EL (cell line): Measurements from ENCODE around the gene GLIS1.

Experiments used
- DNase-seq: peaks from one replicate; pipeline ENCODE4 v3.0.0-alpha.2; 2016

The GLIS1 gene

DNA sequence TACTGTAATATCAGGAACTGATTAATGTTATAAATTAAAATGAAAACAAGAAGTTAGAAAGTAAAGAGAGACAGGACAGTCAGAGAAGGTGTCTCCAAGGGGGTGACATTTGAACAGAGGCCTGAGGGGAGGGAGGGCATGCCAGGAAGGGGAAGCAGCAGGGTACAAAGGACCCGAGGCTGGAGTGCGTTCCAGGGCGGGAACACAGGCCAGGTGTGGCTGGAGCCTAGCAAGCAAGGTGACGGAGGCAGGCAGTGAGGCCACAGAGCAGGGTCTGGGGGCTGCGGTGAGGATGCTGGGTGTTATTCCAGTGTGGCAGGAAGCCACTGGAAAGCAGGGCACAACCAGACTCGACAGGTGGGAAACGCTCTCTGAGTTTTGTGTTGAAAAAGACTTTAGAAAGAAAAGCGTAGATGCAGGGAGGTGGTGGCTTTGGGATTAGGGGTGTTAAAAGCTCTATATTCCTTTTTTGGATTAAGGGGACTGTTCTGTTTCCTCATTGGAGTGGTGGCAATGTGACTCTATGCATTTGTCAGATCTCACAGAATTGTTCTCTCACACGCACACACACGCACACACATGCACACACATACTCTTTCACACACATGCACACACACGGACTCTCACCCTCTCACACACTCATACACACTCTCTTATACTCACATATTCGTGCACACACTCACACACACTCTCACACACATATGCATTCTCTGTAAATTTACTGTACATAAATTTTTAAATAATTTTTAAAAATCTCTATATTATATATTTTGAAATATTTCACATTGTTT lies 124.5 kb downstream of the GLIS1 start:
- DNase-seq = no peak

- DNase-seq = peak; percentile 34
Measured at GRCh38 chr1:53608676-53609075, 130.3 kb downstream of the GLIS1 start.

GRCh38 chr1:53608071-53608470 lies 130.9 kb downstream of the GLIS1 start:
- DNase-seq = no peak

GRCh38 chr1:53606651-53607051 lies 132.3 kb downstream of the GLIS1 start:
- no peak for DNase-seq

- no peak for DNase-seq
Measured at GRCh38 chr1:53606197-53606596, 132.8 kb downstream of the GLIS1 start.

- DNase-seq = no peak
Measured at GRCh38 chr1:53605181-53605580, 133.8 kb downstream of the GLIS1 start.

DNA sequence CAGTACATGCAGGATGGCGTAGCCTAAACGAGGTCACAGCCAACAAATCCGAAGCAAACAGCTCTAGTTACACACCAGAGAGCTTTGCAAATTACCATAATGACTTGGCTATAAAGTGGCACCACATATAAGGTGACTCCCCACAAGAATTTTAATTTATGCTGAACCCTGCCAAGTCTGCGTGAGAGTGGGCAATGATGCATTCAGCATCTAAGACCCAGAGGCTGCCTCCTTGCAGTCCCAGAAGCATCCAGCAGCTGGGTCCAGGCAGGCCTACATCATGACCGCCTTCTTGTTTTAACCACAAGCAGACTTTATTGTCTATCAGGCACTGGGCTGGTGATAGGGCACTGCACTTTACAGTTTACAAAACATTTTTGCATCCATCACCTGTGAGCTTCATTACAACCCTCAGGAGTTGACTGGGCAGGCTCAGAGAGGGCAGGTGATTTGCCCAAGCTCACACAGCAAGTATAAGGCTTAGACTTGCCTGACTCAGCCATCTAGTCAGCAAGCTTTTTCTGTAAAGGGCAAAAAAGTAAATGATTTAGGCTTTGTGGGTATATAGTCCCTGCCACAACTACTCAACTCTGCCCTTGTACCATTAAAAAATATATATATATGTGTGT lies 134.6 kb downstream of the GLIS1 start:
- DNase-seq = no peak

- DNase-seq = no peak
Measured at GRCh38 chr1:53603431-53603830, 135.5 kb downstream of the GLIS1 start.

GRCh38 chr1:53601867-53602775 lies 136.8 kb downstream of the GLIS1 start:
- DNase-seq = no peak

DNA sequence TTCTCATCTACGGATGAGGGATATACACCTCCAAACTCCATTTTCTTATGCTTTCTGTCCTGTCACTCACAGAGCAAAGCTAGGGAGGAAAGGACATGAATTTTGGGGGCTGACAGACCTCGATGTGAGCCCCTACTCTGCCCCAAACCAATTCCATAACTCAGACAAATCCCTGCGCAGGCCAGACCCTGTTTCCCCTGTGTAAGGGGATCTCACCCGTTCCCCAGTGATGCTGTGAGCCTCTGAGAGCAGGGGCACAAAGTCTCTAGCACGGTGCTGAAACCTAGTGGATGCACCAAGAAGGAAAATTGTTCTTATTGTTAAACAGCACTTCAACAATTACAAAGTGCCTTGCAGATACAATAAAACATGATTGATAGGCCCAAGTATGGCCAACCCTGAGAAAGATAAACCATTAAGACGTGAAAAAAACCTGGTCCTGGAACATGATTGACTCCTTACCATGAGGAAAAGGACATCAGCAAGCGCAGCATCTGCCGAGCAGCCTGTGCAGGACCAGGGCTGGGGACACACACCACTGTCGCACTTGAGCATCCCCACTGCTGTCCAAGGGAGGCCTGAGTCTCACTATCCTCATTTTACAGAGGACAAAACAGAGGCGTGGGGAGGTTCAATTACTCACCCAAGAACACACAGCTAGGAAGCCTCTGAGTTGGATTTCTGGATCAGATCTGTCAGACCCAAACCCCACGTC lies 137.8 kb downstream of the GLIS1 start:
- DNase-seq = no peak

DNA sequence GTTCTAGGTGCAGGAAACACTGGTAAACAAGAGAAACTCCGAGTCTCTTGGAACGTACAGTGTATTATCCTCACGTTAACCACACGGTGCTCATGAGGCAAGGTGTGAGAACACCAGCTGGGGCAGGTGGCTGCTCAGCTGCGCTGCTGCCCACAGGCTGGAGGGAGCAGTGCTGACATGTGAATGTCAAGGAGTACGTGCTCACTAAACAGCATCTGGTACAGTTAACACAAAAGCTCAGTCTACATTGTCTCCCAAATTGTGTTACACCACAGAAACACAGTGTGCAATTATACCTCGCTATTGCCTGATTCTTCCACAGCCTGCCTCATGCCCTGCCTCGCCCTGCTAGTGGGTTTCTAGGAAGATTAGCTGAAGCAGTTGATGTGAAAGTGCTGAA lies 138.4 kb downstream of the GLIS1 start:
- DNase-seq = no peak

DNA sequence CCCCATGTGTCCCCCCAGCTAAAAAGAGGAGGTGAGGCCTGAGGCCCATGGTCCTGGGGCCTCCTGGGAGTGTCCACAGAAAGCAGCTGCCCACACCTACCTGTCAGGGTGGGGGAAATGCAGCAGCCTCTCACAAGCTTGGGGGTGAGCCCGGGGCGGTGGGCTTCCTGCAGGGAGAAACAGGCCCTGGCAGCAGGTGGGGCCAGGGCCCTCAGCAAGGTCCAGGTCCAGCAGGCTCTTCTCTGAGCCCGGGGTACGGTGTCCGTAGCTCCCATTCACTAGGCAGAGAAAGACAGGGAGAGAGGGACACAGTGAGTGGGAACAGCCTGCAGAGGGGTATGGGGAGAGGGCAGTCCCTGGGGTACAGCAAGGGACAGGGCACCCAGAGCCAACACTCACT lies 139.0 kb downstream of the GLIS1 start:
- DNase-seq = no peak

DNA sequence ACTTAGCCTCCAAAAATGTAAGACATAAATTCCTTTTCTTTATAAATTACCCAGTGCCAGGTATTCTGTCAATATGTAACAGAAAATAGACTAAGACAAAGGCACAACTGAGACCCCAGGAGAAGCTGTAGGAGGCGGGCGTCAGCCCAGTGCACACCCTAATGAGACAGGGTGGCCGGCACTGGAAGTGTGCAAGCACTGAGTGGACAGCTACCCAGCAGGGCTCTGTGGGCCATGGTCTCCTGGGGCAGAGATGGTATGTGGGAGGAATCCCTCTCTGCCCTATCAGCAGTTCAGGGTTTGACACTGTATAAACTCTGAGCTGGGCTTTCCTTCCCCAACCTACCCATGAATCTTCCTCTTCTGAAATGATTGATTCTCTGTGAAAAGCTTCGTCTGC lies 139.5 kb downstream of the GLIS1 start:
- DNase-seq = no peak

DNA sequence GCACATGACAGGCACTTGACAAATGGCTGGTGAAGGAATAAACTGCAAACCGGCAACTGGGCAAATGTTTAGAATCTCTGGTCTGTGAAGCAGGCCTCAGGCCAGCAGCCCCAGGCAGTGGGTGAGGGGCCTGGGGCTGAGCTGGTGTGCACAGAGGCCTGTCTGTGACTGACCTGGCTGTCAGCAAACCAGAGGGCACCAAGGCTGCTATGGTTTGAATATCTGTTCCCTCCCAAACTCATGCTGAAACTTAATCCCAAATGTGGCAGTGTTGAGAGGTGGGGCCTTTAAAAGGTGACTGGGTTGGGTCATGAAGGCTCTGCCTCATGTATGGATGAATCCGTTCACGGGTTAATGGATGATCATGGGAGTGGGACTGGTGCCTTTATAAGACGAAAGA lies 140.0 kb downstream of the GLIS1 start:
- DNase-seq = no peak

DNA sequence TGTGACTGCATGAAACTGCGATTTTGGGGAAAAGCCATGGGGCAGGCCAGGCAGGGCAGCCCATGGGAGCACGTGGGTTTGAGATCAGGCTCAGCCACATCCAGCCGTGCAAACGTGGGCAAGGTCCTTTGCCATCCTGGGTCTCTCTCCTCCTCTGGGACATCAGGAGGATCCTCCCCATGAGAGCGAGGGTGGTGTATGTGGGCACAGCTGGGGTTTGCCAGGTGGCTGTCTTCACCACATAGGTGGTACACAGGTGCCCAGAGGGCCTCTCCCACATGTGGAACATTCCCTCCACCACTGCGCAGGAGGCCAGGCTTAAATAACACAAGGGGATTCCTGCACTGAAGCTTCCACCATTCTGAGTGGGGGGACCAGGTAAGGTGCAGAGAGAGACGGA lies 143.1 kb downstream of the GLIS1 start:
- no peak for DNase-seq

DNA sequence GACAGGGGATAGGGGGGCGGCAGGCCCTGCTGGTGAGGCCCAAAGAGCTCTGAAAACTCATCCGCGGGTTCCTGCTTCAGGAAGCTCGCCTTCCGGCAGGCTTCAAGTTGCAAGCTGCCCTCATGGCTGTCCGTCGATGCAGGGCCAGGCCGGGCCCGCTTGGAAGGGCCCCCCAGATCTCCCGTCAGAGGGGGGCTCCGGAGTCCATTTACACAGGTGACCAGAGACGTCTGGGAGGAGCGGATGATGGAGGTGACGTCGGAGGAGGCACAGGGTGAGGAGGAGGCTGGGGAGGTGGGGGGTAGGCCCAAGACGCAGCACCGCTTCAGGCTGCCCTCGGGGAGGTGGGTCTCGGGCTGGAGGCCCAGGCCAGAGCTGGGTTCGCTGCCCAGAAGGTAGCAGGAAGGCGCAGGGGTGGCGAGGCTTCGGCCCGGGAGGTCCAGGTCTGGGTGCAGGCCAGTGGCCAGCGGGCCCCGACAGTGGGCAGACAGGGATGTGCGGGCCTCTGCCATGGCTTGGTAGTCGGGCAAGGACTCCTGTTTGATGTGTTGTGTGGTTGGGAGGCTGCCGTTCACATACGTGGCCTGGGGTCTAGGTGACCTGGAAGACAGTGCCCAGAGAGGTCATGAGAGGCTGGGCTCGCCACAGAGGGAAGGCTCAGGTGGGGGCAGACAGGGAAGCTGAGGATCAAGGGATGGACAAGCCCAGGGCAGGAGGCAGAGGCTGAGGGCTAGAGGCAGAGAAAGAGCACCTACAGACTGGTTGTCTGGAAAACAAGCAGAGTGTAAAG lies 144.4 kb downstream of the GLIS1 start:
- no peak for DNase-seq

DNA sequence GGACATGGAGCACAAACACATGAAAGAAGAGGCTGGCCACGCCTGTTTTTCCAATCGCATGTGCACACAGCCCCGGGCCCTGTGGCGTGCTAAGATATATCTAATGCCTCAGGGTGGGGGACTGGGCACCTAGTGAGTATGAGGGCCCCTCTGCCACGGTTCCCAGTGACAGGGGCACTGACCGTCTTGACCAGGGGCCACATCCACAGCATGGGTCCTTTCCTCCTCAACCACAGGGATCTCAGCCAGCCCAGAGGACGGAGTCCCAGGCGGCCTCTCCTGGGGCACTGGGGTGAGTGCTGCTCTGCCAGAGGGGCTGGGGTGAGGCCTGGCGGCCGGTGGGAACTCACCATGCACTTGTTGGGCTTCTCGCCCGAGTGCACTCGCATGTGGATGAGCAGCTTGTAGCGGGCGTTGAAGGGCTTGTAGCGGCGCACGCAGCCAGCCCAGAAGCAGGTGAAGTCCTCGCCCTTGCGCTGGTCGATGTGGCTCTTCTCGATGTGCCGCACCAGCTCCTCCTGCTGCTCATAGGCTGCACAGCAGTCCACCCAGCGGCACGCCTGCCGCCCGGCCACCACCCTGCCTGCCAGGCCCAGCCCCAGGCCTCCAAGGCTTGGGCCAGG lies 145.1 kb downstream of the GLIS1 start:
- no peak for DNase-seq

DNA sequence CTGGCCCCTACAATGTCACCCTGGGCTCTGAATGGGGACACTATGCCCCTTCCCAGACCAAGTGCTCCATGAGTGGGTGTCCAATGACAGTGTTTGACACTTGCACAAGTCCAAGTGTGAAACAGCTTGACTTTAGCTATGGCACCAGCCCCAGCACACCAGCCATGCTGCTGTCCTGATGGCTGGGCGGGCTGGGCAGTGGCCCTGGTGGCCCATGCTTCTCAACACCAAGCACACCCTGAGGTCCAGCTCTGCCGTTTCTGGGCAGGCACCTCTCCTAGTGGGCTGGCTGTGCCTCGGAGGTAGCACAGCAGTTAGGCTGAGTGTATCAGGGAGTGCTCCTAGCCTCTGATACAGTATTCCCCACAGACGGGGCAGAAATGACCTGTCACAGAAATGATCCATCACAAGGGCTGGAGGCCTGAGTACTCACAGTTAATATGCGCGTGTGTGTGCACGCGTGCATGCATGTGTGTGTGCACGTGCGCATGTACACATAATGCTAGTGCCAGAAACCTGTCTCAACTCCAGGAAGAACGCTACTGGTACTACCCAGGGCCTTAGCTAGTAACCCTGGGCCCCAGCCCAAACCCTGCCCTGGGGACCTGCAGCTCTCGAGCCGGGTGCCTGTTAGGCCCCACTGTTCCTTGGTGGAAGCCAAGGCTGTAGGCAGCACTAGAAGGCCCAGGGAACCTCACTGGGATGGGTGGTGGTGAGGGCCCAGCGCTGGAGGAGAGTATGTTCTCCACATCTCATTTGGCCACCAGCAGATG lies 145.8 kb downstream of the GLIS1 start:
- DNase-seq = no peak

DNA sequence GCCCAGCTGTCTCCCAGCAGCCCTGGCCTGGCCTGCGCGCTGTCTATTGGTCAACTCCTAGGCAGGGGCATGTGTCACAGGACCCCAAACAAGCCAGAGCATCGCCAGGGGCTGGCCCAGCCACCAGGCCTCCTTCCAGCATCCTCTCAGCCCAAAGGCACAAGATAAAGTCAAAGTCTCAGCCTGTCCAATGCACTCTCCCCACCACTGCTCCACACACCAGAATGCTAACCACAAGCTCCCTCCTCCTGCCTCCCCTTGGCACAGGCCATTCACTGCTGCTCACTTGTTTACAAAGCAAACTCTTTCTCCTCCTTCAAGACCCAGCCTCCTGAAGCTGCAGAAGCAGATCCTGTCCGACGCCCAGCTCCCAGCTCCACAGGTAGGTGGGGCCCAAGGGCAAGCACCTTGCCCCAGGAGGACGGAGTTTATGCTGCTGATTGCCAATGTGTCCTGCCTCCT lies 146.4 kb downstream of the GLIS1 start:
- DNase-seq = no peak

- DNase-seq = no peak
Measured at GRCh38 chr1:53591924-53592323, 147.0 kb downstream of the GLIS1 start.
